ENCODE results near the gene UGT1A3.

The UGT1A3 gene

DNA sequence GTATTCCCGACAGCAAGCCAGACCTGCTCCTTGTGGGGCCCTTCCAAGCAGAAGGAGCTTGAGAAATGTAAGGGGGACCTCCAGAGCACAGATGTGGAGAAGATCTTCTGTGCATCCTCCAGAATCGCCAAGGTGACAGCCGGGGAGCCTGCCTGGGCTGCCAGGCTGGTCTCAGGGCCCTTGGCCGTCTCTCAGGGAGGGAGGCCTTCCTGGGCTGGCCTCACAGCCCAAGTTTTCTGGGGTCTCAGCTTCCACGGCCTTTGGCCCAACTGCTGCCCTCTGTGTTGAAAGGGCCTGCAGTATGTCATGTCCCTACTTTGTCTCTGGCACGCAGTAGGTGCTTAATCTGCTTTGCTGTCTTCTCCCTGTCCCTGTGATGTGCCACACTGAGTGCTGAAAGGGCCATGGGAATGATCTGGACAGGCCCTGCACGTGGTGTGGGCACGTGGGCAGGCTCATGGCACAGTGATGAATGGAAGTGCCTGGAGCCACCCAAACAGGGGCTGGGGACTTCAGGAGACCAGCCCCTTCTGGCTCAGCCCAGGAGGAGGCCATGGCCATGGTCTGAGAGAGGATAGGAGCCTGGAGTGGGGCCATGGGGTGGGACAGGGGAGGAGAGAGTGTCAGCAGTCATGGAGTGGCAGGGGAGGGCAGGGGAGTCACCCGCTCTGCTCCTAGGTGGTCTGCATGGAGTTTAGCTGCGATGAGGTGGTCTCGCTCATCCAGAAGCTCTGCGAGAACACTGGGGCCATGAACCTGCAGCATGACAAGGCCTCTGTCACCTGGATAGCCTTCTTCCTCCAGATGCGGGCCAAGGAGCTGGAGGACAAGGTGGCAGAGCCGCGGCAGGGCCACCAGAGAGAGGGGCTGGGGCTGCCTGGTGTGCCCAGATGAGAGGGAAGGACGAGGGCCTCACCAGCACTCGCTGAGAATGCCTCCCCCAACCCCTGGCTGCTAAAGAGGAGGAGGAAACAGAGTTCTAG lies 90.1 kb downstream of the UGT1A3 start:
- peak; percentile 2 for DNase-seq
- Histone ChIP-seq H3K27ac (no peak overlapping the region), H3K9me3 (ENCODE audit: severe bottlenecking) (no peaks in the 10 kb centered on the region), H3K4me3 (ENCODE audit: low read depth, low read length) (no peak overlapping the region), H3K36me3 (no peaks in the 10 kb centered on the region), H3K27me3 (ENCODE audit: insufficient read depth, low read depth, severe bottlenecking) (no peaks in the 10 kb centered on the region)
- TF ChIP-seq CTCF (IDR thresholded peaks at IDR 0.05; ENCODE audit: low read depth, low read length): no peak

GRCh38 chr2:233819884-233820773 lies 91.3 kb downstream of the UGT1A3 start:
- no peaks in the 10 kb centered on the region for H3K9me3 ChIP-seq (ENCODE audit: severe bottlenecking)
- no peak overlapping the region for H3K4me3 ChIP-seq (ENCODE audit: low read depth, low read length)
- no peaks in the 10 kb centered on the region for H3K36me3 ChIP-seq
- DNase-seq: peak; percentile 1
- no peak overlapping the region for H3K27ac ChIP-seq
- no peaks in the 10 kb centered on the region for H3K27me3 ChIP-seq (ENCODE audit: insufficient read depth, low read depth, severe bottlenecking)
- TF ChIP-seq CTCF (IDR thresholded peaks at IDR 0.05; ENCODE audit: low read depth, low read length): no peak

GRCh38 chr2:233820774-233821105 lies 91.9 kb downstream of the UGT1A3 start:
- H3K4me3 ChIP-seq (ENCODE audit: low read depth, low read length): no peak overlapping the region
- H3K9me3 ChIP-seq (ENCODE audit: severe bottlenecking): no peaks in the 10 kb centered on the region
- H3K27me3 ChIP-seq (ENCODE audit: insufficient read depth, low read depth, severe bottlenecking): no peaks in the 10 kb centered on the region
- H3K27ac ChIP-seq: no peak overlapping the region
- no peaks in the 10 kb centered on the region for H3K36me3 ChIP-seq
- peak; percentile 5 for DNase-seq
- no peak for TF ChIP-seq CTCF (IDR thresholded peaks at IDR 0.05; ENCODE audit: low read depth, low read length)

DNA sequence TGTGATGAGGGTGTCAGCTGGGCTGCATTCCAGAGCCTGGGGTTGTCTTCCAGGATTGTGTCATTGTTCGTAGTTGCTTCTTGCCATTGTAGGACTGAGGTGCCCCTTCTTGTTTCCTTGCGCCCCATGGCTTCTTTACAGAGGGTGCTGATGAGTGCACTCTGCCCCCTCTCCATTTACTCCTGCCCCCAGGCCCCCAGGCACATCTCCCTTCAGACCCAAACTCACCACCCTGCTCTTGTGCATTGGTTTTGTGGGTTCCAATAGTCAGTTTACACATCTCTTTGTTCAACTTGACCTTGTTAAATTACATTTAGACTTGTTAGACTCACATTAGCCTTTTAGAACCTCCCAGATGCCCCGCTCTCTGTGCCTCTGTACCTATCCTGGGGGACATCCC lies 92.4 kb downstream of the UGT1A3 start:
- DNase-seq: no peak
- Histone ChIP-seq H3K27ac (no peak overlapping the region), H3K9me3 (ENCODE audit: severe bottlenecking) (no peaks in the 10 kb centered on the region), H3K27me3 (ENCODE audit: insufficient read depth, low read depth, severe bottlenecking) (no peaks in the 10 kb centered on the region), H3K4me3 (ENCODE audit: low read depth, low read length) (no peak overlapping the region), H3K36me3 (no peaks in the 10 kb centered on the region)
- no peak for TF ChIP-seq CTCF (IDR thresholded peaks at IDR 0.05; ENCODE audit: low read depth, low read length)

DNA sequence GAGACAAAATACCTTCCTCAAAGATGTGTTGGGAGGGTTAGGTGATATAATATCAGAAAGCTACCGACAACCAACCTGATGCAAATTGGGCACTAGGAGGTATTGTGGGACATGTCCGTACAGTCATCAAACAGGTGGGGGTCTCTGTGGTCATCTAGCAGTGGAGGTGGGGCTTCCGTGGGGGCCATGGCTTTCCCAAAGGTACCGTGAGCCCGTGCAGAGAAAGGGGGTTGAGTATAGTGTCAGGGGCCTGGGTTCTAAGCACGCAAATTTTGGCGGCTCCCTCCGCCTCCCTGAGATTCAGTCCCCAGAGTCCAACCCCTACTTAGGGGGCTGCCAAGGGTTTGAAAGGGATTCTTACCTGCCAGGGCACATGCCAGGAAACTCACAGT lies 92.9 kb downstream of the UGT1A3 start:
- DNase-seq: no peak
- Histone ChIP-seq H3K27ac (no peak overlapping the region), H3K4me3 (ENCODE audit: low read depth, low read length) (no peak overlapping the region), H3K9me3 (ENCODE audit: severe bottlenecking) (no peaks in the 10 kb centered on the region), H3K36me3 (no peaks in the 10 kb centered on the region), H3K27me3 (ENCODE audit: insufficient read depth, low read depth, severe bottlenecking) (no peaks in the 10 kb centered on the region)
- no peak for TF ChIP-seq CTCF (IDR thresholded peaks at IDR 0.05; ENCODE audit: low read depth, low read length)
